T follicular helper cell (primary cell): ENCODE data around the gene ARG2.

ENCODE experiments used
- DNase-seq: peaks from one replicate; pipeline ENCODE4 v3.0.0-alpha.2; 2020; ENCODE audit warnings: low read depth

ARG2 gene

DNA sequence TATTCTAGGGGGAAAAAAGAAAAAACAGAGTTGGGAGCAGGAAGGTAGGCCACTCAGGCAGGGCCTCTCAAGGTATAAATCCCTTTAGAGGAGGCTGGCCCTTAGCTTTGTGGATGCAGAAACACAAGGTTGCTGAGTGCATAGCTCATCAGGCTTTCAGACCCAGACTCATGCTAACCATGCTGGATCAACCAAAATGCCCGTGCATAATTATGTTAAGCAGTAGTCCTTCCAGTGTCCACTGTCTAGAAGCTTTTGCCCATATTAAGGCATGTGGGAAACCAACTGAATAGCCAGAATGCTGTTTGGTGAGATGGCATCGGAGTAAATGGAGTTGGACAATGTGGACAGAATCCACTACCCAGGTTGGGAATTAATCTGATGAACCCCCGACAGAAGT is 18.9 kb downstream of the ARG2 start:
- DNase-seq: no peak

DNA sequence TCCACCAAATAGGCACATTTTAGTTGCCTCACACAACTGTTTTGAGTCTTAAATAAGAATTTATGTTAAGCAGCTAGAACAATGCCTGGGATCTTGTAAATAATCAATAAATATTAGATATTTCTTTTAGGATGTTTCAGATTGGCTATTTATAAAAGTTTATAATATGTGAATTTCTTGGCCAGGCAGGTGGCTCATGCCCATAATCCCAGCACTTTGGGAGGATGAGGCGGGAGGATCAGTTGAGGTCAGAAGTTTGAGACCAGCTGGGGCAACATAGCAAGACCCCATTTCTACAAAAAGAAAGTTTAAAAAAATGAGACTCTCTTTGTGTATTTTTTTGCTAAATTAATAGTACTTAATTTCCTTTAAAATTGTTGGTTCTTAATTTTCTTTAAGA is 21.8 kb downstream of the ARG2 start:
- no peak for DNase-seq

DNA sequence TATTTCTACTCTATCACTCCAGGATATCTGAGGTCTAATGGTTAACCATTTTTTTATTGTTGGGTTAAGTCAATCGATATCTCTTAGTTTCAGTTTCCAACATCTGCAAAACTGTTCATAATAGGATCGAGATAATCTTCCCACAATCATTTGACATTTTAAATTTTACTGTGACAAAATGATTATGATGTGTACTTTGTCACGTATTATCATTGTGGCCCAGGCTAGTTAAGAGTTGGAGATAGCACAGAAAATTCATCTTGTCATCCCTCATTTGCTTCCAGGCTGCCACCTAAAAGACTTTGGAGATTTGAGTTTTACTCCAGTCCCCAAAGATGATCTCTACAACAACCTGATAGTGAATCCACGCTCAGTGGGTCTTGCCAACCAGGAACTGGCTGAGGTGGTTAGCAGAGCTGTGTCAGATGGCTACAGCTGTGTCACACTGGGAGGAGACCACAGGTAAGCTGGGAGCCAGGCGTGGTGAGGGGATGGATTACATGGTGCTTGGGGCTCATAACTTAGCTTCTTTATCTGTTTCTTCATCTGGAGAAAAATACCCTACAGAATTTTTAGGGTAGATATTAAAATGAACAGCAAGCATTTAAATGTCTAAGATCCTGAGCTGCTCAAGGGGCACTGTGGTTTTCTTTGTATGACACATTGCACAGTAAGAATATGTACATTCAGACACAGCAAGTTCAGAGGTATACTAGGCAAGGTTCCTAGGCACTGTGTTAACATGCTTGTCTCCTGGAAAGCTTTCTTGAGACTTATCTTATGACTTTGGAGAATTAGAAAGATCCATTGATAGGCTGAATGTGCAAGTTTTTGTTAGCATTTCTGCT is 22.4 kb downstream of the ARG2 start:
- DNase-seq: no peak

DNA sequence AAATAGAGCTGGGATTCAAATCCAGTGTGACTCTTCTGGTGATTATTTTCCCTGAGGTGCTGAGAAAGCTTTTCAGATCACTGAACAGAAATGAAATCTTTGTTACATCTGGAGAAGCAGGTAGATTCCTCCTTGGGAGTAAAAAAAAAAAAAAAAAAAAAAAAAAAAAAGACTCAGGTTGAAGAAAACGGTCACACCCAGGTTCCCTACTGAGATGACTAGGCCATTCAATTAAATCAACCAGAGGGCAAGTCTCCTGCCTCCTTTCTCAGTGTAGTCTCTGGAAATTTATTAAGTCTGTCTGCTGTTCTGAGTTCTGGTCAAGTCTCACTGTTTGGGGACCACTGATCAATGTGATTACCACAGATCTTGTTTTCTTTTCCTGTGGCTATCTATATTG is 24.0 kb downstream of the ARG2 start:
- DNase-seq: no peak

DNA sequence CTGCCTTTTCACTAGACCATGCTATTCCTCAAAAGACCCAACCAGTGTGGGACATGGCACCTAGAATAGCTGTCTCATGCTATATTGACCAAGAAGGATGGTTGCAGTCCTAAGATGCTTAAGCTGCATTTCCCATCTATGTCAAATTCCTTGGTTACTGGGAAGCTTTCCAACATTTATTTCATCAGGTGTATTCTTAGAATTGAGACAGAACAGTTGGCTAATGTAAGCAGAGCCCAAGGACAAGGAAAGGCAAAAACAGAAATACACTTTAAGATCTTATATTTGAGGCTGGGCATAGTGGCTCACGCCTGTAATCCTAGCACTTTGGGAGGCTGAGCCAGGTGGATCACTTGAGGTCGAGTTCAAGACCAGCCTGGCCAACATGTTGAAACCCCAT is 24.7 kb downstream of the ARG2 start:
- no peak for DNase-seq

DNA sequence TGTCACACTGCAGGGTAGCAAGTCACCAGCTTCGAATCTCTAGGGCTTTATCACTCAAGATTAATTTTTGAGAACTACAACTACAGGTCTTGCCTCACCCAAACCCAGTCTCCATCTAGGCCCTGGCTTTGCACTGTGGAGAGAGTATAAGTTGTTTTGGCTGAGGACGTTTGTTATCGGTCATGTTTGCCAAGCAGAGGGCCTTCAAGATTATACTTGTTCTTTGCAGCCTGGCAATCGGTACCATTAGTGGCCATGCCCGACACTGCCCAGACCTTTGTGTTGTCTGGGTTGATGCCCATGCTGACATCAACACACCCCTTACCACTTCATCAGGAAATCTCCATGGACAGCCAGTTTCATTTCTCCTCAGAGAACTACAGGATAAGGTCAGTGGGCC is 25.7 kb downstream of the ARG2 start:
- no peak for DNase-seq

DNA sequence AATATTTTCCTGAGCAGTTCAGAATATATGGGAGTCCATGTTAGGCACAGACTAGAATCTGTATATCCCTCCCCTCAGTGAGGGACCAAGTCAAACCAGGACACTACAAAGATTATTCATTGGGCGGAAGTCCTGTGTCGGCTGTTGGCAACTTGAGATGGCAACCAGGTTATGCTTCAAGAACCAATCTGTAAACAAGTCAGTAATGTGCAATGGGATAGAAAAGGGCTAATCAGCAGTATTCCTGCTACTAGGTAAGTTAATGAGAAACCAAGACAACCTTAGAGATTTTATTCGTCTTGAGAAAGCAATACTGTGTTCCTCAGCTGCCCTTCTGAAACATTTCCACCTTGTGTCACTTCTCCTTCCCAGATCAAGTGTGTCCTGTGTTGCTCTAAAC is 26.4 kb downstream of the ARG2 start:
- no peak for DNase-seq

DNA sequence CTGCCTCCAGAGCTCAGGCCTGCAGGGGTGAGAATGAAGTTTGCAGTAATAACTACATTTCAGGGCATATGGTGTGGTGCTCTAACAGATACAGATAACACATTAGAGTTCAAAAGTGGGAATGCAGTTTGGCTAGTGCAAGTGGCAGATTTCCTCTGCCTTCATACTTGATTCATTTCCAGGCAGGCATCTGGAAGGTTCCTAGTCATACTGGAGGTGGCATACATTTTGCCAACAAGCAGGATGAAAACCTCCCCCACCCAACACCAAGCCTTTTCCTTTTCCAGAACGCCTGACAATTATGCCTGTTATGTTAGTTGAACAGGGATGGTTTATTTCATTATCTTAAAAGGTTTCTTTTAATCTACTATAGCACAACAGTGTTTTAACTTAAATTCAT is 30.4 kb downstream of the ARG2 start:
- DNase-seq: no peak

DNA sequence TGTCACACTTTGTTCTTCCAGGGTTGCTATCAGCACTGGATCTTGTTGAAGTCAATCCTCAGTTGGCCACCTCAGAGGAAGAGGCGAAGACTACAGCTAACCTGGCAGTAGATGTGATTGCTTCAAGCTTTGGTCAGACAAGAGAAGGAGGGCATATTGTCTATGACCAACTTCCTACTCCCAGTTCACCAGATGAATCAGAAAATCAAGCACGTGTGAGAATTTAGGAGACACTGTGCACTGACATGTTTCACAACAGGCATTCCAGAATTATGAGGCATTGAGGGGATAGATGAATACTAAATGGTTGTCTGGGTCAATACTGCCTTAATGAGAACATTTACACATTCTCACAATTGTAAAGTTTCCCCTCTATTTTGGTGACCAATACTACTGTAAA is 31.0 kb downstream of the ARG2 start:
- DNase-seq: no peak

DNA sequence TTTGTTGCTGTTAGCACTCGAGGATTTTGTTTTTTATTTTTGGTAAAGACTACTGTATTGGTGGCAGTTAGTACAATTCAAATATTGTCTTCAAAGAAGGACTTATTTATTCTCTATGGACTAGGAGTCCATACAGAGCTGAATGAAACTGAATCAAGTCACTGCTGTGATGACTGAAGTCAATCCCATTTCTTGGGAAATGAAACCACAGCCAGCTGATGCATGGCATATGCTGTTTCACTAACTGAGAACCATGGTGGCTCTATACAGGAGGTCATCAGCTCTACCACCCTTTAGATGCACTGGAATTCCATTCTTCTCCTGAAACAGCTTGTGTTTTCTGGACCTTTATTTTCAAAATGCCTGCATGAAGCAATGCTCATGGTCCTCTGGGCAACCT is 32.5 kb downstream of the ARG2 start:
- DNase-seq: no peak

DNA sequence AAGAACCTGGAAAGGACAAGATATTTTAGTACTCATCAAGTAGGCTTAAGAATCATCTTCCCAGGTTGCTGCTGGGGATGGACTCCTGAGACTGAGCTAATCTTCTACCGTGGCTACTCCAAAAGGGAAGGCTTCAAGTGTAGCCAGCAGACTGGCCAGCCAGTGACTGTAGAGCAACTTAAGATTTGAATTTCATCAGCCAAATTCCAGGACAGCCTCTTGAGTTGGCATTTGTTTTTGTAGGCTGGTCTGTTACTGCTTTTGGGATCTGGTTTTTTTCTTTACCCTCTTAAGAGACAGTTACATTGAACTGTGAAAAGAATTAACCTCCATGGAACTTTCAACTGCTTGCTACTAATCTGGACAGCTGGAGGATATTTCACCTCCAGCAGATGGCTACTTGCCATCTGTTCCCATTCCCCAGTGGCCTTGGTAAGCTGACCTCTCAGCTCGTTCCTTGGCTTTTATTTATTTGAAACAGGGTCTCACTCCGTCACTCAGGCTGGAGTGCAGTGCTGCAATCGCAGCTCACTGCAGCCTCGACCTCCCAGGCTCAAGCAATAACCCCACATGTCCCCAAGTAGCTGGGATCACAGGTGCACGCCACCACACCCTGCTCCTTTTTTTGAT is 34.0 kb downstream of the ARG2 start:
- no peak for DNase-seq

DNA sequence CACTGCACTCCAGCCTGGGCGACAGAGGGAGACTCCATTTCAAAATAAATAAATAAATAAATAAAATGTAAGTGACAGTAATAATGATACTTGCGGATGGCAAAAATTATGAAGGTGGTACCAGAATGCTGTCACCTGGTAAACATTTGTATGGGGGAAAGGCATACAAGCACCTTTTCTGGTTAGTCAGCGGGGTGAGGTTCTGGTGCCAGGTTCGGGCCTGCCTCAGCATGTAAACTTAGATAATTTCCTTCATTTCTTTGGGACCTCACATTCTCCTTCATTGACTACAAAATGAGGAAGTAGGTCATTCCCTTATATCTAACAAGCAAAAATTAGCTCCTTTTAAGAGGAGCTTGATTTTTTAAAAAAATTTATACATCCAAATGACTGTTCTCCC is 43.9 kb downstream of the ARG2 start:
- DNase-seq: no peak

DNA sequence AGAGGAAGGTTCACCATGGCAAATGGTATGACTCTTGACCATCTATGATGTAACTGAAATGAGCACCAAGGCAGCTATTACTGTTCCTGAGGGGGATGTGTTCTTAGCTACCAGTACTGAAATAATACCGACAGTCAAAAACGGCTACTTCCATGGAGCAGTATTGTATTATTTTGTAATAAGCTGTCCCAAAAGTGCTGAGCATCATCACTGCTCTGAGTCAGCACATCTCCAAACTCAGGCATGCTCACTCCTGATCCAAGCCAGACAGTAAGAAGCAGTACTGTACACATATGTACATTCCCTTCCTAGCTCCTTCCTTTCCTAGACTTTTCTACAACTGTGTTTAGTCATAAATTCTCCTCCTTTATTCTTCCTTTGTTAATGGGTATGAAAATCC is 46.1 kb downstream of the ARG2 start:
- no peak for DNase-seq

DNA sequence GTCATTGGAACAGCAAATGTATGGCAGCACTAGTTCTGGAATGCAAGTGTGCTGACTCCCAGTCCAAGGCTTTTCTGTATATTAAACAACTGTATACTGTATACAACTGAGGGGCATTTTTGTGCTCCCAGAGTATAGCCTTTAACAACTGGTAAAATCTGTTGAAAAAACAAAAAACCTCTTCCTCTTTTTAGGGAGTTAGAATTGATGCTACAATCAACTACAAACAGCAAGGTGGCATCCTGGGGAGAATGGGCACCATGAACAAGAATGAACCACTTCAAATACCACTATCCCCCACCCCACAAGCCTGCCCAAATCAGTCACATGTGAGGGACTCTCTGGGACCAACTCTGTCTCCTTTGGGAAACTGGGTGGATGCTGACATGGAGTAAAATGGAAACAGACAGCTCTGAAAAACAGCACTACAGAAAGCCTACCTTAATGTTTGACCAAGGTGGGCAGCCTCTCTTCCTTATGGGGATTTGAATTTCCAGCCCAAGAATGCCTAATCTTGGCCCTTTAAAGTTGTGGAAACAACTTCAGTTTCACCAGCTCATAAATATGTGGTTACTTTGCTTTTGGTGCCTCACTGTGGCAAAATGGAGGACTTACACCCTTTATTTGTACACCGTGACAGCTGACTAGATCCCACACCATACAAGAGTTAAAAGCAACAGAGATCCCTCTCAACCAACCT is 47.2 kb downstream of the ARG2 start:
- peak; percentile 14 for DNase-seq

DNA sequence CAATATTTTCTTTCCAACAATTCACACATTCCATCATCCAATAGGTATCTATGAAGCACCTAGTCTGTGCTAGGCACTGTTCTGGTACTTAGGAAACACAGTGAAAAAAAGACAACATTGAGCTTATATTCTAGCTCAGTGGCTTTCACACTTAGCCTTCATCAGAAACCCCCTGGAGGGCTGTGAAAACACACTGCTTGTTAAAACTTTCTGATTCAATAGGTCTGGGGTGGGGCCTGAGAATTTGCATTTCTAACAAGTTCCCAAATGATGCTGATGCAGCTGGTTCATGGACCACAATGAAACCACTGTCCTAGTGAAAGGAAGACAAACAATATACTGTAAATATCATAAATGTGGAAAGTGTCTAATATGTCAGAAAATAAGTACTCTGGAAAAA is 48.8 kb downstream of the ARG2 start:
- no peak for DNase-seq

DNA sequence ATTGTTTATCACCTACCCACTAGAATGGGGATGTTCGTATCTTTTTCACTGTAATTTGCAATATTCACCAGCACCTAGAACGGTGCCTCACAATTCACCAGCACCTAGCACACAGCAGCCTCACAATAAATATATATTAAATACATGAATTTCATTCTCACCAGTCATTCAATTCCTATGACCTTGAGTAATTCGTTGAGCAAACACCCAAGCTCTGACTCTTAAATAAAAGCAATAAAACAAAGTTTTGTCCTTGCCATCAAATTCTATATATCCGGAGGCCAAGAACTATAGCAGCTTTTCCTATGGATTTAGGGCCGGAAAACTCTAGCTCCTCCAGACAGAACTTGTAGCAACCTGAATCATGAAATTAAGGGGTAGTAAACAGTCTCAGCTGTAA is 53.7 kb downstream of the ARG2 start:
- no peak for DNase-seq

DNA sequence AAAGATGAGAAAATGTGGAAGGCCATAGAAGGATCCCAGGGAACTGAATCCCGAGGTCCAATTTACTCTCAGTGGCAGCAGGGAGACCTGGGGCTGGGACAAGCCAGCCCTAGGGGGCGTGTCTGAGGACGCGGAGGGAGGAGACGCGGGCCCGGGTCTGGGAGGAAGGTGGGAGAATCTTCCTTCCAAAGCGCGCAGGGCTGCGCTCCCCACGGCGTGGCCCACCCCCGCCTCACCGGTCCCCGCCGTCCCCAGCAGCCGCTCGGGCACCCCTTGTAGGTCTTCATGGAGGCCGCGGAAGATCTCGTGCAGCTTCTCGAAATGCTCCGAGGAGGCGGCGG is 54.4 kb downstream of the ARG2 start:
- DNase-seq: peak; percentile 48

DNA sequence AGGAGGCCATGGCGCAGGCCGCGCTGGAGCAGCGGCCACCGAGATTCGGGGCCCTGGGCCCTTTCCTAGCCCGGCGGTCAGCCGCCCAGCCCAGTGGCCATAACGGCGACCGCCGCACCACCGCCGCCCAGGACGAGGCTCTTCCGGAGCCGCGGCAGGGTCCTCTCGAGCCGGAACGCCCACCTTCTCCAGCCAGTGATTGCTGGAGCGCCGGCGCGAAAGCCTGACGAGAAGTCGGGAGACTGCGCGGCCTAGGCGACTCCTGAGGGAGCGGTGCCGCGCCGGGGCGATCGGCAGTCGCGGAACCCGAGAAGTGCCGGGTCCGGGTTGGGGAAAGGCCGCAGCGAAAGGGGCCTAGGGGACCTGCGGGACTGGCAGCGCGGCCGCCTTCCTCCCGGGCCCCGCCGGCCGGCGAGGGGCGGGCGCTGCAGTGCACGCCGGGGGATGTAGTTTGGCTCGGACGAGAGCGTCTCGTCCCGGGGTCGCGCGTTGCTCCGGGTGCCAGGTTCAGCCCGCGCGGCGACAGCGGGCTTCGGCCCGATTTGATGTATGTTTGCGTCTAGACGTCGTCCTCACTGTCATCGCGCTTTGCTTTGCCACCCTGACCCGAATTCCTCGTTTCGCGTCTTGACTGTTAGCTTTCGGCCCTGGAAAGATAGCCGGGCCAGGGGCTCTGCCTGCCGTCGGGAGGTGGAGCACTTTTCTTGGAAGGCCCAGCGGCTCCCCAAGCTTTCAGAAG is 54.9 kb downstream of the ARG2 start, which contains the start of gene VTI1B:
Gene VTI1B, minus strand, starts transcription at position 153 of the 739 bp plus-strand sequence. Its CDS starts 143 bp downstream, at position 10.
- peak; percentile 68 for DNase-seq

DNA sequence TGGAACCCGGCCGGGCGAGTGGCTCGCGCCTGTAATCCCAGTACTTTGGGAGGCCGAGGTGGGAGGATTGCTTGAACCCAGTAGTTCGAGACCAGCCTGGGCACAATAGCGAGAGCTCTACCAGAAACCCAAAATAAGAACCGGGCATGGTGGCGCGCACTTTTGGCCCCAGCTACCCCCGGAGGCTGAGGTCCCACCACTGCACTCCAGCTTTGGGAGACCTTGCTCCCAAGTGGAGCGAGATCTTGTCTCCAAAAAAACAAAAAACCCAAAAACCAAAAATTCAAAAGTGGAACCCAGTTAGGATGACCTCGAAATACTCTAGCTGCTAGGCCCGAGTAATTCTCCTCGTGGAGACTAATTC is 55.5 kb downstream of the ARG2 start:
- no peak for DNase-seq

DNA sequence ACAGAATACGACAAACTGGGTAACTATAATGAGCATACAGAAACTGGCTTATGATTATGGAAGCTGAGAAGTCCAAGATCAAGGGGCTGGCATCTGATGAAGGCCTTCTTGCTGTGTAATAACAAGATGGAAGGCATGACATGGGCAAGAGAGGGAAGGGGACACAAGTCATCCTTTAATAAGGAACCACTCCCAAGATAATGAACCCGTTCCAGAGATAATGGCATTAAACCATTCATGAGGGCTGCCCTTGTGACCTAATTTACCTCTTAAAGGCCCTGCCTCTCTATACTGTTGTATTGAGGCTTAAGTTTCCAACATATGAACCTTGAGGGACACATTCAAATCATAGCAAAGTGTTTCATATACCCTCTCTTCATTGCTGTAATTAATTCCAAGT is 59.3 kb downstream of the ARG2 start:
- no peak for DNase-seq

DNA sequence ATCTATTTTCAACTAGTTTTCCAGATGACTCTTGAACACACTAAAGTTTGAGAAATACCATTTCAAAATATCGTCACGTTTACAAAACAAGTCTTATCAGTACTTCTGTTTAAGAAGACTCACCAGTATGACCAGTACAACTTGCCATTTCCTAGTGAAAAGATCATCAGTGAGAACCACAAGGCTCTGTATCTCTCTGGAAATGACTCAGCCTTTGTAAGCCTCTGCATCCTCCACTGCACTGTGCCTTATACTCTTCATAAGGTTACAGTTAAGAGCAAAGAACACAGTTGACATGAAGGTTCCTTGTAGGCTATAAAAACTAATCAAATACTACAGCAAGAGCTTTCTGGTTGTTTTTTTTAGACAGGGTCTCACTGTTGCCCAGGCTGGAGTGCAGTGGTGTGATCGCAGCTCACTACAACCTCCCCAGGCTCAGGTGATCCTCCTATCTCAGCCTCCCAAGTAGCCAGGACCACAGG is 60.4 kb downstream of the ARG2 start:
- DNase-seq: no peak

DNA sequence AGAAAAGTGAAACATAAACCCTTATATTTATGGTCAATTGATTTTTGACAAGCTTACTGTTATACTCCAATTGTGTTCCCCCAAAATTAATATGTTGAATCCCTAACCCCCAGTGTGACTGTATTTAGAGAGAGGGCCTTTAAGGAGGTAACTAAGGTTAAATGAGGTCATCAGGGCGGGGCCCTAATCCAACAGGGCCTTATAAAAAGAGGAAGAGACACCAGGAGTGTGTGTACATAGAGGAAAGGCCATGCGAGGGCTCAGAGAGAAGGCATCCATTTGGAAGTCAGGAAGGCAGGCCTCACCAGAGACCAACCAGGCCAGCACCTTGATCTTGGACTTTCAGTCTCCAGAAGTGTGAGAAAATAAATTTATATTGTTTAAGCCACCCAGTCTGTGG is 61.2 kb downstream of the ARG2 start:
- DNase-seq: no peak
